Measurements from ENCODE around the gene PCDHGC3. TPM values are rescaled to one million over a fixed set of nuclear protein-coding genes. Genes with fewer than 3 reads are reported as not detected.

Gene PCDHGC3
- total RNA-seq, 1 donor from 2014 or later, result 41.9 TPM

DNA sequence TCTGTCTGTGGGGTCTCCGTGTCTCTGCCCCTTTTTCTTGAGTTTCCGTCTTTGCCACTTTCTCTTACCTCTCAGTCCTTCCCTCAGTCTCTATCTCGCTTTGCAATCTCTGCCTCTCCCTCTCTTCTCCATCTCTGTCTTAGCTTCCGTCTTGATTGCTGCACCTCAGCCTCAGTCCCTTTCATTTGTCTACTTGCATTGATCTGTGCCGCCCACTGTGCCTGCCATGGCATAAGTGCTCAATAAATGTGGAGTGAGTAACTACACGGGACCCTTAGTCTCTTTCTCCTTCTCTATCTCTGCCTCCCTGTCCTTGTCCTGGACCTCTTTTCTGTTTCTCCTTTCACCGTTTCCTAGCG is 19.7 kb downstream of the PCDHGC3 start:
- Histone ChIP-seq H3K27me3 (ENCODE audit: control insufficient read depth, insufficient read depth, low read length) (peaks cover 23% of the 10 kb centered on the region), H3K36me3 (ENCODE audit: control insufficient read depth, insufficient read depth, low read length) (no peaks in the 10 kb centered on the region), H3K4me3 (ENCODE audit: low read depth, low read length) (no peak overlapping the region)
- no peak for DNase-seq (ENCODE audit: low read depth)
- TF ChIP-seq, protein P1, sequence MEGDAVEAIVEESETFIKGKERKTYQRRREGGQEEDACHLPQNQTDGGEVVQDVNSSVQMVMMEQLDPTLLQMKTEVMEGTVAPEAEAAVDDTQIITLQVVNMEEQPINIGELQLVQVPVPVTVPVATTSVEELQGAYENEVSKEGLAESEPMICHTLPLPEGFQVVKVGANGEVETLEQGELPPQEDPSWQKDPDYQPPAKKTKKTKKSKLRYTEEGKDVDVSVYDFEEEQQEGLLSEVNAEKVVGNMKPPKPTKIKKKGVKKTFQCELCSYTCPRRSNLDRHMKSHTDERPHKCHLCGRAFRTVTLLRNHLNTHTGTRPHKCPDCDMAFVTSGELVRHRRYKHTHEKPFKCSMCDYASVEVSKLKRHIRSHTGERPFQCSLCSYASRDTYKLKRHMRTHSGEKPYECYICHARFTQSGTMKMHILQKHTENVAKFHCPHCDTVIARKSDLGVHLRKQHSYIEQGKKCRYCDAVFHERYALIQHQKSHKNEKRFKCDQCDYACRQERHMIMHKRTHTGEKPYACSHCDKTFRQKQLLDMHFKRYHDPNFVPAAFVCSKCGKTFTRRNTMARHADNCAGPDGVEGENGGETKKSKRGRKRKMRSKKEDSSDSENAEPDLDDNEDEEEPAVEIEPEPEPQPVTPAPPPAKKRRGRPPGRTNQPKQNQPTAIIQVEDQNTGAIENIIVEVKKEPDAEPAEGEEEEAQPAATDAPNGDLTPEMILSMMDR (IDR thresholded peaks at IDR 0.05; ENCODE audit: insufficient read depth, low read length, poor library complexity, severe bottlenecking), result no peak

DNA sequence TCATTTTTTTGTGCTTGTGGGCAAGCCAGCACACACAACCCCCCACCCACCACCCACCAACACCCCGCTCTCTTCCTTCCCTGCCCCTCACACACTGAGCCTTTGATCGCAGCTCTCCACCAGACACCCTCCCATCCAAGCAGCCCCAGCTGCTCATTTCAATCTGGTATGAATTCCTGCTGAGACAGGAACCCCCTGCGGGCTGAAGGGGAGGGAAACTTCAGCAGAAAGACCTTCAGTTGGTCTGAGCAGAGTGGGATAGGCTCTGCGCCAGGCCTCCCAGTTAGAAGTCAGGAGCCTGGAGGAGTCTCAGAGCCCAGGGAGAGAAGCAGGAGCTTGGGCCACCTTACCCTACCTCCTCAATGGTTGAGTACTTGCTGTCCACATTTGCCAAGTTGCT is 20.3 kb downstream of the PCDHGC3 start:
- Histone ChIP-seq H3K27me3 (ENCODE audit: control insufficient read depth, insufficient read depth, low read length) (peaks cover 19% of the 10 kb centered on the region), H3K4me3 (ENCODE audit: low read depth, low read length) (no peak overlapping the region), H3K36me3 (ENCODE audit: control insufficient read depth, insufficient read depth, low read length) (no peaks in the 10 kb centered on the region)
- TF ChIP-seq, protein P1 (IDR thresholded peaks at IDR 0.05; ENCODE audit: insufficient read depth, low read length, poor library complexity, severe bottlenecking), result no peak
- no peak for DNase-seq (ENCODE audit: low read depth)

DNA sequence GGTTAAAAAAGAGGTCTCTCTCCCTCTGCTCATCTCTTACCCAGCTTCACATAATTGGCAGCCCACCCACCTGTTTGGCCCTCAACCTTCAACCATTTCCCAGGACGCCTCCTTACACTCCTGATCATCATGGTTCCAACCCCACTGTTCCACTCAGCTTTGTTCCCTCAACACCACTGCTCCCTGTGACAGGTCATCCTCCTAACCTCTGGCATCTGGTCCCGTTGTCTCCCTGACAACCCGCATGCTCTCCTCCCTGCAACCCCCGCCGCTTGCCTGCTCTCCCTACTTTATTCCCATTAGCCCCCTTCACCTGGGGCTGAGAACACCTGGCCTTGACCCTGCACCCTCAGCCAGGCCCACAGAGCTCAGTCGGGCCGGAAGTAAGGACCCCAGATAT is 26.0 kb downstream of the PCDHGC3 start:
- H3K27me3 ChIP-seq (ENCODE audit: control insufficient read depth, insufficient read depth, low read length), result no peaks in the 10 kb centered on the region
- TF ChIP-seq, protein P1 (IDR thresholded peaks at IDR 0.05; ENCODE audit: insufficient read depth, low read length, poor library complexity, severe bottlenecking), result no peak
- H3K4me3 ChIP-seq (ENCODE audit: low read depth, low read length), result no peak overlapping the region
- DNase-seq (ENCODE audit: low read depth), result no peak
- no peaks in the 10 kb centered on the region for H3K36me3 ChIP-seq (ENCODE audit: control insufficient read depth, insufficient read depth, low read length)

DNA sequence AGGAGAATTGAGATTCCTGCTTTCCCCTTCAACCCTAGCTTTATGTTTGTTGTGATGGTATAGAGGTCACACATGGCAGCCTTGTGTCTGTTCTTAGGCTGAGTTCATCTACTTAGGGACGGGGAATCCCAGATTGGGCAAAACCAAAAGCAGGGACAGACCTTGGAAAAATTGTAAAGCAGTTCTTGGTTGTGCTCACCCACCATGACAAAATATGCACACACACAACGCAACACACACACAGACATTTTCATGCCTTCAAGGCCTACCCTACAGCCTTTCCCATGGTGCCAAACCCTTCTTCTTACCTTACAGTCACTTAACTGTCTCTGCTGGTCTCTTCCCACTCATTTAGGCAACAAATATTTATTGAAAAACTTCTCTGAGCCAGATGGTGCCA is 27.9 kb downstream of the PCDHGC3 start:
- no peaks in the 10 kb centered on the region for H3K36me3 ChIP-seq (ENCODE audit: control insufficient read depth, insufficient read depth, low read length)
- no peak for DNase-seq (ENCODE audit: low read depth)
- H3K27me3 ChIP-seq (ENCODE audit: control insufficient read depth, insufficient read depth, low read length), result no peaks in the 10 kb centered on the region
- TF ChIP-seq, protein P1 (IDR thresholded peaks at IDR 0.05; ENCODE audit: insufficient read depth, low read length, poor library complexity, severe bottlenecking), result no peak
- H3K4me3 ChIP-seq (ENCODE audit: low read depth, low read length), result no peak overlapping the region

DNA sequence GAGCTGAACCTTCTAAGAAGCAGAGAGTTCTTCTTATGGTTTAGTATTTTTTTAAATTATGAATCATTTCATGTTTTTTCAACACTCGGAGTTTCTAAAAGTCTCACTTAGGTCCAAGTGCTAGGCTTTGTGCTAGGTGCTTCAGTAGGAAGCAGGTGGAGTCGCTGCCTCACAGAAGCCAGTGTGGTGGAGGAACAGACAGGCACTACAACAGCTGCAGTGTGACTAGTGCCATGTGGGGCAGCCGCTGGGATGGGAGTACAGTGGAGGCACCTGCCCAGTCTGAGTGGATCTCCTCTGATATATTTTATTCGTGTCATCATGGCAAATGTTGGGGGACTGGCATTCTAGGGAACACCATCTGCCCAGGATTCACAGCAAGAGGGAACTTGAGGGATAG is 28.4 kb downstream of the PCDHGC3 start:
- Histone ChIP-seq H3K36me3 (ENCODE audit: control insufficient read depth, insufficient read depth, low read length) (no peaks in the 10 kb centered on the region), H3K27me3 (ENCODE audit: control insufficient read depth, insufficient read depth, low read length) (no peaks in the 10 kb centered on the region), H3K4me3 (ENCODE audit: low read depth, low read length) (no peak overlapping the region)
- TF ChIP-seq, protein P1 (IDR thresholded peaks at IDR 0.05; ENCODE audit: insufficient read depth, low read length, poor library complexity, severe bottlenecking), result no peak
- no peak for DNase-seq (ENCODE audit: low read depth)

DNA sequence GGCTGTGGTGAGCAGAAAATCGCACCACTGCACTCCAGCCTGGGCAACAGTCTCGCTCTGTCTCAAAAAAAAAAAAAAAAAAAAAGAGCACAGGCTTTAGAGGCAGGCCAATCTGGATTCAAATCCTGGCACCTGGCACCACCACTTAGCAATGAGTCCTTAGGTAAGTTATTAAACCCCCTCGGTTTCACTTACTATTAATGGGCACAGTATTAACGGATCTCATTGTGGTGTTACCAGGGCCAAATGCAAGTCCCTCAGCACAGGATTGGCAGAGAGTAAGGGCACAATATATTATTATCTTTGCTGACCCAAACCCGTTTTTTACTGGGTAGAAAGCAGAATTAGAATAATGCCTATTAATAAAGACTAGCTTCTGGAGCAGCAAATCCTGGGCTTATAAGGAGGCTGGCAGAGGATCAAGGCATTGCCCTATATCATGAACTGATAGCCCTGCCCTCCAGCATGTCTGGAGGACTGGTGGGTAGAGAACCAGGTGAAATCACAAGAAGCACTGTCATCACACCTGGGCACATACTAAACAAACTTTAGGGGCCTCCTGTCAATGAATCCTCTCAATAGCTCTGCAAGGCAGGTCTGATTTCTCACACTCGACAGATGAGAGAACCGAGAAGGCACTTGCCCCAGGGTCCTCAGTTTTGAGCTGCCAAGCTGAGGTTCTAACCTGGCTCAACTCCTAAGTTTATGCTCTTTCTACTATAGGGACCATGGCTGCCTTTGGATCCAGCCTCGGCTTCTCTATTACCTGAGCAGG is 30.8 kb downstream of the PCDHGC3 start:
- Histone ChIP-seq H3K36me3 (ENCODE audit: control insufficient read depth, insufficient read depth, low read length) (peaks cover 2% of the 10 kb centered on the region), H3K4me3 (ENCODE audit: low read depth, low read length) (no peak overlapping the region), H3K27me3 (ENCODE audit: control insufficient read depth, insufficient read depth, low read length) (no peaks in the 10 kb centered on the region)
- TF ChIP-seq, protein P1 (IDR thresholded peaks at IDR 0.05; ENCODE audit: insufficient read depth, low read length, poor library complexity, severe bottlenecking), result no peak
- no peak for DNase-seq (ENCODE audit: low read depth)

All from kidney epithelial cell (primary cell).